K562 (cell line): Measurements from ENCODE around the gene CMSS1. TPM values are rescaled to one million over a fixed set of nuclear protein-coding genes. Genes with fewer than 3 reads are reported as not detected.

ENCODE experiments used
- ATF7 ChIP-seq: fragments of 450-650 bp; IDR thresholded peaks from 2 replicates; pipeline ENCODE4 v1.7.1; 2014; ENCODE audit warnings: mild to moderate bottlenecking, moderate library complexity
- DPF2 ChIP-seq: fragments of 450-650 bp; IDR thresholded peaks from 2 replicates; pipeline ENCODE4 v1.6.1; 2016
- E2F1 ChIP-seq: sonication (generic); formaldehyde crosslinking; IDR thresholded peaks from 2 replicates; pipeline ENCODE4 v1.8.1; 2023; ENCODE audit warnings: mild to moderate bottlenecking, missing genetic modification reagents, moderate library complexity
- EP300 ChIP-seq: IDR thresholded peaks from 2 replicates; pipeline ENCODE4 v1.6.1; 2012; ENCODE audit warnings: low read length, improper control_type of control experiment
- JUND ChIP-seq, 2 experiments: IDR thresholded peaks; 2 replicates in 1 of 2; 3 replicates in 1 of 2; pipeline ENCODE4 v1.6.1; 2011; ENCODE audit warnings: borderline replicate concordance in 2 of 2, low read depth in 2 of 2, low read length in 2 of 2, improper control_type of control experiment in 1 of 2, missing biosample characterization in 1 of 2, missing genetic modification characterization in 1 of 2, missing genetic modification reagents in 1 of 2
- KLF13 ChIP-seq: fragments of 450-650 bp; IDR thresholded peaks from 2 replicates; pipeline ENCODE4 v1.6.1; 2016; ENCODE audit warnings: missing genetic modification characterization, low read depth, mild to moderate bottlenecking, missing compliant biosample characterization, moderate library complexity, borderline replicate concordance
- MEF2D ChIP-seq: conservative IDR thresholded peaks from 2 replicates; pipeline ENCODE4 v1.6.1; 2016; ENCODE audit warnings: low read depth, missing genetic modification characterization, missing compliant biosample characterization
- TAF9B ChIP-seq: fragments of 450-650 bp; IDR thresholded peaks from 2 replicates; pipeline ENCODE4 v1.6.1; 2018; ENCODE audit warnings: mild to moderate bottlenecking; ENCODE audit not compliant: partially characterized antibody
- TEAD4 ChIP-seq, 2 experiments: sonication (generic) in 1 of 2; formaldehyde crosslinking in 1 of 2; IDR thresholded peaks; 2 replicates each; pipeline versions ENCODE4 v1.6.1 to v1.8.0; 2012 to 2022; ENCODE audit warnings: borderline replicate concordance in 1 of 2, inconsistent platforms in 1 of 2, low read length in 1 of 2, mild to moderate bottlenecking in 1 of 2, missing genetic modification reagents in 1 of 2
- ZNF24 ChIP-seq: fragments of 450-650 bp; IDR thresholded peaks from 2 replicates; pipeline ENCODE4 v1.6.1; 2016
- polyA plus RNA-seq, 8 experiments: library from polyadenylated mRNA; depleted of rRNA in 4 of 8; stranded (reverse) in 5 of 8; unstranded in 3 of 8; fragments of >200 nt; fragmentation: Nextera tagmentation in 2 of 8; fragmentation: Illumina TruSeq in 1 of 8; extraction: Ambion mirVana in 2 of 8; extraction: Trizol in 1 of 8; gene quantifications; 2 replicates each; pipeline versions ENCODE4 v1.2.1 to v1.2.3, GENCODE V29; 2011 to 2014; ENCODE audit warnings: inconsistent platforms in 1 of 8, missing spikeins in 1 of 8
- total RNA-seq, 7 experiments: library from RNA; depleted of rRNA in 6 of 7; stranded (reverse); fragments of >200 nt in 6 of 7; fragmentation: Illumina TruSeq in 2 of 7; extraction: Trizol in 2 of 7; gene quantifications; 2 replicates each; pipeline versions ENCODE4 v1.2.1 to v1.2.3, GENCODE V29; 2011 to 2021; ENCODE audit warnings: low replicate concordance in 1 of 7

Gene CMSS1
- total and polyA plus RNA-seq, 9 of the 15 experiments (the other 6 are each of a cell fraction or from before 2014, with no cell fraction given) = 46.9 to 109 (median 72.3) TPM

DNA sequence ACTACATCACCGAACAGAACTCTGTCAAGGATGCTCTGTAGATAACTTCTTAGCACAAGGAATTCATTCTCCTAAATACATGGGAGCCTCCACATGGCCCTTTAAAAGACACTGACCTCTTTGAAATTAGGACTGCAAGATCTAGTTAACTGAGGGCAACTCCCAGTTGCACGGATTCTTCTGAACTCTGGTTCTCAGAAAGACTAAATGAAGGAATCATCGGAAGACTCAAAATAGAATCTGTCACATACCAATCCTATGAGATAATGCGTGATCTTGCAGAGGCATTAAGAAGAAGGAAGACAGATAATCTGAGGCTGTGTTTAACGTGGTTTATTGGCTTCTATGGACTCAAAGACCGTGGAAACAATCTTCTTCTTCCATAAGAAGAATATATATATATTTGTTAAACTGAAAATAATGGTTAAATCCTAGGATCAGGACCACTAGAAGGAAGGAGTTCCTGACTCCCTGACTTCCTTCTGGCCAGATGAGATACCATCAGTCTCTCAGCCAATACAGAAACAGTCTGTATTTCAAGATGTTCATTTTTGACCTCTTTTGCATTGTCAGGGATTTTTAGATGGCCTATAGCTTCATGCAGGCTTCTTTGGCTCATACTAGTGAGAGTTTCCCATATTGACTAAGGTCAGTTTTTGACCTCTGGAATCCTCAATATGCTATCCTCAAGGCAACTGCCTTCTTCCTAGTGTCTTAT lies 409.2 kb downstream of the CMSS1 start (continued):
- peak; percentile 46 for TF ChIP-seq EP300
- TF ChIP-seq E2F1 (CRISPR knock-in tag) = no peak
- peak; percentile 47; the same call in 1 of the 2 replicates for TF ChIP-seq ZNF24
- TF ChIP-seq TEAD4 (IDR thresholded peaks at IDR 0.05; ENCODE audit: low read length) = peak; percentile 66
- TF ChIP-seq TEAD4 (CRISPR knock-in tag; IDR thresholded peaks at IDR 0.05; ENCODE audit: borderline replicate concordance) = no peak
- TF ChIP-seq DPF2 = peak; percentile 48; the same call in 1 of the 2 replicates
- TF ChIP-seq KLF13 (tag) = no peak
- peak; percentile 30 for TF ChIP-seq TAF9B
- peak; percentile 62 for TF ChIP-seq MEF2D (tag)
- TF ChIP-seq ATF7 = peak; percentile 91
- TF ChIP-seq JUND (IDR thresholded peaks at IDR 0.05; ENCODE audit: borderline replicate concordance, low read depth, low read length) = peak; percentile 89
- peak; percentile 94; the same call in 2 of the 3 replicates for TF ChIP-seq JUND (tag; IDR thresholded peaks at IDR 0.05; ENCODE audit: borderline replicate concordance, low read depth, low read length)
- TF ChIP-seq, all 486 proteins: peak for 30
